ENCODE data around the gene PHAF1.

Gene PHAF1

GRCh38 chr16:67109407-67110135 lies at the start of gene PHAF1:
PHAF1 (plus strand) TSS chr16:67109941; CDS start chr16:67110176, 235 bp downstream.
- peak; percentile 22 for DNase-seq

- no peak for DNase-seq
Measured at GRCh38 chr16:67063008-67063407, 46.7 kb upstream of the PHAF1 start.

GRCh38 chr16:67068212-67068753 lies 41.5 kb upstream of the PHAF1 start:
- DNase-seq: no peak

- DNase-seq: no peak
Measured at GRCh38 chr16:67071476-67072048, 38.2 kb upstream of the PHAF1 start.

DNA sequence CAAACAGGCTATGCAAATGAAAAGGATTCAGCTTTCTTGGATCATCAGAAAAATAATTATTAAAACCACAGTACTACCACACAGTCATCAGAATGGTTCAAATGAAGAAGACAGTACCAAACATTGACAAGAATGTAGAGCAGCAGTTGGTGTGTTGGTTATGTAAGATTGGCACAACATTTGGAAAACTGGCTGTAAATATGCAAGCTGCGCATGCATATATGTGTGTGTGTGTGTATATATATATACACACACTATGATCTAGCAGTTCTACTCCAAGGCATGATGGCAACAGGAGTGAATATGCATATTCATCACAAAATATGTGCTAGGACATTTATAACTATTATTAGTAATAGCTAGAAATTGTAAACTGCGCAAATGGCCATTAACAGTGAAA lies 34.4 kb upstream of the PHAF1 start:
- no peak for DNase-seq

DNA sequence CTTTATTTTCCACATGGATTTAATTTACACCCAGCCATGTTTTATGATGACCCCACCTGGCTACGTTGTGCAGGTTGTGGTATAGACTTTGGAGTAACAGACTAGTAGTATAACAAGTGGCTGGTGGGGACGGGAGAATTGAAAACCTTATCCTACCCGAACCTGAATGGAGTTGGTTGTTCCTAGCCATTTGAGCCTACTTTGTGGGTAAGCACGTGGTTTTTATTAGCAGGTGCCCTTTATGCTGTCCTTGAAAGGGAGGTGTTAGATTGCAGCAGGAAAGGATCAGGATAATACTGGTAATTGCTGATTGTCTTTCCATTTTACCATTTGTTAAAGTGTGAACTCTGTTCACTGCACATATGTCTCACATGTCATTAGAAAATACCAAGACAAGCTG lies 31.9 kb upstream of the PHAF1 start:
- DNase-seq: no peak

- DNase-seq: no peak
Measured at GRCh38 chr16:67082100-67082499, 27.6 kb upstream of the PHAF1 start.

DNA sequence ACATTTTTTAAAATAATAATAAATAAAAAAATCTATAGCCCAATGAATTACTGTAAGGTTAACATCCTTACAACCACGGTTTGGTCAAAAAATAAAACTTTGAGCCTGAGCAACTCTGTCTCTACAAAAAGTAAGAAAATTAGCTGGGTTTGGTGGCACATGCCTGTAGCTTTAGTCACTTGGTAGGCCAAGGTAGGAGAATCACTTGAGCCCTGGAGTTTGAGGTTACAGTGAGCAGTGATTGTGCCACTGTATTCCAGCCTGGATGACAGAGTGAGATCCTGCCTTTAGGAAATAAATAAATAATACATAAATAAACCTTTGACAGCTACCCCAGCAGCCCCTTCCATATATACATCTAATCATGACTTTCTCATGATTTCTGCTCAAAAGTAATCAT lies 26.9 kb upstream of the PHAF1 start:
- no peak for DNase-seq

DNA sequence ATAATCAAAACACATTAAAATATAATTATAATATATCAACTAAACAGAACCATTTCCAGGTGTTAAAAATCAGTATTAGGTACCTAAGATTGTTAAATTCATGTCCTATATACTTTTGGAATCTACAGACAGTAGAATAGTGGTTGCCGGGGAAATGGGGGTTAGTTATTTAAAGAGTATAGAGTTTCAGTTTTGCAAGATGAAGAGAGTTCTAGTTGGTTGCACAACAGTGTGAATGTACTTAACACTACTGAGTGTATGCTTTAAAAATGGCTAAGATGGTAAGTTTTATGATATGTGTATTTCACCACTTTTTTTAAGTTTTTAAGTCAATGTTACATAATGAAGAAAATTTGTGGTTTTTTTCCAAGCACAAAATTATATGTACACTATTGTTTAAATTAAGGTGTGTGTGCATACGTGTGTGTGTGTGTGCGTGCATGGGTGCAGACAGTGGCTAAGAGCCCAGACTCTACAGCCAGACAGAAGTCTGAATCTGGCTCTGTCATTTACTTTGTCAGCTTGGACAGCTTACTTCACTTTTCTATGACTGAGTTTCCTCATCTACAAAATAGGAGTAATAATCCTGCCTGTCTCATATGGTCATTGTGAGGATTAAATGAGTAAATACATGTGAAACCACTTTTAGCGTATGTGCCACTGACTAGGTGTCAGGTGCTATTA lies 25.3 kb upstream of the PHAF1 start:
- DNase-seq: no peak

- no peak for DNase-seq
Measured at GRCh38 chr16:67086822-67087221, 22.9 kb upstream of the PHAF1 start.

- DNase-seq: no peak
Measured at GRCh38 chr16:67087291-67087690, 22.4 kb upstream of the PHAF1 start.

DNA sequence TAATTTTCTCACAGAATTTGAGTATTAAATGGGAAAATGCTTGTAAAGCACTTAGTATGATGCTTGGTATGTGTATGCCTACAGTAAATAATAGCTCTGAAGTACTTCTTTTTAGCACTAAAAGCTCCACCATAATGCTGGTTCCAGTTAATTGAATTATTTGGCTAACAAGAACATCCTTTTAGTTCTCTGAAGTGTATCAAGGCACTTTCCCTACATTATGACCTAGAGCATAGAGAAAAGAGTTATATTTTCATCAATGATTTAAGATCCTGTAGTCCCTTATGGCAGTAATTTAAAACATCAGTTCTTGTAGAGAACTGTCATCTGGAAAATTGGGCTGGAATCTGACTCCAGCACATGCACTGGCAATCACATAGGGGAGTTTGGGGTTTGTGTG lies 21.9 kb upstream of the PHAF1 start:
- no peak for DNase-seq

DNA sequence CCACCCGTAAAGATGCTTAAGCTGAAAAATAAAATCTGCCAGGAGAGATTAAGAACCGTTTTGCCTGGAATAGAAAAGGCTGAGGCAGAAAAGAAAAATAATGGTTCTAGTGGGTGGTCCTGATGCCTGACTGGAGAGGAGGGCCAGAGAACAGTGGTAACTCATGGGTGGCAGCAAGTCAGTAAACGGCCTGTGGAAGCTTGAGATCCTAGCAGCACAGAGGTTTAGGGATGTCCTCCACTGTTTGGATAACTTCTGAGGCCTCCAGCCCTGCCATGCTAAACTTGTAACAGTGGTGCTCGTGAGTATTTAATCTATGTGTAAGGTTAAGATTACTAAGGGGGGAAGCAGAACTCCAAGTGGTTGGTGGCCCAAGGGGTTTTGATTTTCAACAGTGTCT lies 21.2 kb upstream of the PHAF1 start:
- DNase-seq: no peak

DNA sequence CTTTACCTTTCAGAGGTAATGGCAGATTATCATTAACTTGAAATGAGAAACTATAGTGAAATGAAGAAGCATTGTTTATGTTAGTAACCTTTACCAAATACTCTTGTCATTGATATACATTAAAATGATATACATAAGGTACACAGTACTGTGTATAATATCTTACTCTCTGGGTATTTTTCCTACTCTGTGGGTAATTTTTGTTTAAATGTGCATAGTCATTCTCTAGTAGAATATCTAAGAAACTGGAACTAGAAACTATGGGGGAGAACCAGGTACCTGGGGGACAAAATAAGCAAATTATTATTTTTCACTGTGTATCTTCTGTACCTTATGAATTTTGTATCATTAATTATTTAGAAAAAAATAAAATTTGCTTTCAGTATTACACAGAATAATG lies 20.6 kb upstream of the PHAF1 start:
- DNase-seq: no peak

- no peak for DNase-seq
Measured at GRCh38 chr16:67091906-67092566, 17.7 kb upstream of the PHAF1 start.

DNA sequence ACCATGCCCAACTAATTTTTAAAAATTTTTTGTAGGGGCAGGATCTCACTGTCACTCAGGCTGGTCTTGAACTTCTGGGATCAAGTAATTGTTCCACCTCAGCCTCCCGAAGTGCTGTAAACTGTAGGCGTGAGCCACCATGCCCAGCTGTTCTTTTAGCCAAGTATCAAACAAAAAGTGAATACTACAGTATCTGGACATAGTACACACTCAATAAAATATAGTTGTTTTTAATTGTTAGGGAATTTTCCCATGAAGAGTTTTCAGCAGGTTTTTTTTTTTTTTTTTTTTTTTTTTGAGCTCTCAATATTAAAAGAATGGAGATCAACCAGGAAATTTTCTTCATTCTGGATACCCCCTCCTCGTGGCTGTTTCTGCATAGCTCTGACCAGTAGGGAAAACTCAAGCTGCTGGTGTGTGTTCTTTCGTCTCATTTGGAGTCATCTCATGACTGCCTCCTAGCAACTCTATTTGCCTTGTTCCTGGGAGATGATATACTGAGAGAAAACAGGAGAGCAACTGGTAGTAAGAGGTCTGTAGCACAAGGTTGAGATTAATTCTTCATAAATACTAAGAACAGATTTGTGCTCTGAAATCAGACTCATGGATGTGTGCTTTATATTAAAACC lies 16.5 kb upstream of the PHAF1 start:
- no peak for DNase-seq

DNA sequence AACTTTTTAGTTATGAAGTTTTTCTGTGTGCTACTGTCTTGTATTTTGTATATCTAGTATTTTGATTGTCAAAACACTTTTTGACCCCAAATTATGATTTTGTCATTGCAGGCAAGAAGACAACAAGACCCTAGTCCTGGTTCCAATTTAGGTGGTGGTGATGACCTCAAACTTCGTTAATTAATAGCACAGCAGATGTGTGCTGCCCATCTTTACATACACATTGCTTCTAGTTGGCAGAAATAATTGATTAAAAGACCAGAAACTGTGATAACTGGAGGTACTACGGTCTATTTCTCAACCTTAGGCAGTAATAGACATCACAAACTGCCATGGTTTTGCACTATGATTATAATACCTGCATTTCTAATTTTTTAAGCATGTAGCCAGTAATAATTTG lies 11.1 kb upstream of the PHAF1 start:
- DNase-seq: no peak

GRCh38 chr16:67100569-67101310 lies 9.0 kb upstream of the PHAF1 start:
- no peak for DNase-seq

GRCh38 chr16:67101311-67102082 lies 8.2 kb upstream of the PHAF1 start:
- DNase-seq: no peak

GRCh38 chr16:67104061-67104460 lies 5.7 kb upstream of the PHAF1 start:
- DNase-seq: no peak

DNA sequence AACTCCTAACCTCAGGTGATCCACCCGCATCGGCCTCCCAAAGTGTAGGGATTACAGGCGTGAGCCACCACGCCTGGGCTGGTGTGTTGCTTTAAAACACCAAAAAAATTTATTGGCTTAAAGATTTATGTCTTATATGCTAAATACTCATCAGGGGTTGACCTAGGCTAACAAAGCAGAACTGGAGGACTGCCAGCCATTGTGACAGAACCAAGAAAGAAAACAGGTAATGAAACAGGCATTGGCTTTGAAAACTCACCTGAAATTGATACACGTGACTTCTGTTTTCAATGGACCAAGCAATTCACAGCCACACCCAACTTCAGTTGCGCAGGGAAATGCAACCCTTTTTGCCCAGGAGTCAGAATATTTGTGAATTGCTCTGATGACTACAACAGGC lies 4.9 kb upstream of the PHAF1 start:
- no peak for DNase-seq

GRCh38 chr16:67105246-67105645 lies 4.5 kb upstream of the PHAF1 start:
- DNase-seq: no peak

Data from NCI-H2081 treated with DMSO at 0.1 percent for 48 hours (cell line).